Liver (tissue), 3 donors: ENCODE results near the gene BBS7.

Experiments
- GABPA ChIP-seq, 2 donors: IDR thresholded peaks in 1 of 2; conservative IDR thresholded peaks in 1 of 2; 2 replicates each; pipeline ENCODE4 v1.6.1; 2016; ENCODE audit warnings: antibody characterized with exemption in 2 of 2, mild to moderate bottlenecking in 1 of 2, moderate library complexity in 1 of 2
- JUND ChIP-seq, 2 donors: IDR thresholded peaks; 2 replicates each; pipeline ENCODE4 v1.6.1; 2016; ENCODE audit warnings: antibody characterized with exemption in 2 of 2
- TAF1 ChIP-seq: conservative IDR thresholded peaks from 2 replicates; pipeline ENCODE4 v1.6.1; 2016; ENCODE audit warnings: antibody characterized with exemption, mild to moderate bottlenecking
- TF ChIP-seq, protein P1 (sequence below): fragments of 150-350 bp; IDR thresholded peaks from 2 replicates; pipeline ENCODE4 v1.5.1; 2017; ENCODE audit warnings: improper control_type of control experiment, low read depth, low read length; ENCODE audit not compliant: missing input control
- TF ChIP-seq, protein P2 (sequence below): IDR thresholded peaks from 2 replicates; pipeline ENCODE4 v1.6.1; 2016; ENCODE audit warnings: antibody characterized with exemption
- donor health status: healthy.
- donor health status: healthy.

GRCh38 chr4:121888134-121888533 lies 17.9 kb upstream of the BBS7 start:
- TF ChIP-seq, protein P1, sequence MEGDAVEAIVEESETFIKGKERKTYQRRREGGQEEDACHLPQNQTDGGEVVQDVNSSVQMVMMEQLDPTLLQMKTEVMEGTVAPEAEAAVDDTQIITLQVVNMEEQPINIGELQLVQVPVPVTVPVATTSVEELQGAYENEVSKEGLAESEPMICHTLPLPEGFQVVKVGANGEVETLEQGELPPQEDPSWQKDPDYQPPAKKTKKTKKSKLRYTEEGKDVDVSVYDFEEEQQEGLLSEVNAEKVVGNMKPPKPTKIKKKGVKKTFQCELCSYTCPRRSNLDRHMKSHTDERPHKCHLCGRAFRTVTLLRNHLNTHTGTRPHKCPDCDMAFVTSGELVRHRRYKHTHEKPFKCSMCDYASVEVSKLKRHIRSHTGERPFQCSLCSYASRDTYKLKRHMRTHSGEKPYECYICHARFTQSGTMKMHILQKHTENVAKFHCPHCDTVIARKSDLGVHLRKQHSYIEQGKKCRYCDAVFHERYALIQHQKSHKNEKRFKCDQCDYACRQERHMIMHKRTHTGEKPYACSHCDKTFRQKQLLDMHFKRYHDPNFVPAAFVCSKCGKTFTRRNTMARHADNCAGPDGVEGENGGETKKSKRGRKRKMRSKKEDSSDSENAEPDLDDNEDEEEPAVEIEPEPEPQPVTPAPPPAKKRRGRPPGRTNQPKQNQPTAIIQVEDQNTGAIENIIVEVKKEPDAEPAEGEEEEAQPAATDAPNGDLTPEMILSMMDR, result no peak
- TF ChIP-seq JUND (IDR thresholded peaks at IDR 0.05) (no peak), GABPA (IDR thresholded peaks at IDR 0.05 in 1 of 2, conservative IDR thresholded peaks at IDR 0.05 in 1 of 2) (no peak), TAF1 (no peak)
- TF ChIP-seq, protein P2, sequence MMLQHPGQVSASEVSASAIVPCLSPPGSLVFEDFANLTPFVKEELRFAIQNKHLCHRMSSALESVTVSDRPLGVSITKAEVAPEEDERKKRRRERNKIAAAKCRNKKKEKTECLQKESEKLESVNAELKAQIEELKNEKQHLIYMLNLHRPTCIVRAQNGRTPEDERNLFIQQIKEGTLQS, result no peak
